ENCODE results near the gene NRDC.

GRCh38 chr1:51794868-51795267 is 83.7 kb downstream of the NRDC start:
- TF ChIP-seq CTCF (IDR thresholded peaks at IDR 0.05), result no peak
- TF ChIP-seq POLR2A (IDR thresholded peaks at IDR 0.05), result no peak

All from suprapubic skin (tissue), 3 donors.